HepG2 (cell line): ENCODE measurements around the gene POU2AF3. TPM values are rescaled to one million over a fixed set of nuclear protein-coding genes. Genes with fewer than 3 reads are reported as not detected.
A peak's percentile ranks its signal among the peaks of the same experiment; 100 is the strongest.

Experiments
- ARID3A ChIP-seq: IDR thresholded peaks from 2 replicates; pipeline ENCODE4 v1.6.1; 2012; ENCODE audit warnings: low read depth, low read length, improper control_type of control experiment
- CBX5 ChIP-seq: sonication (generic); formaldehyde crosslinking; IDR thresholded peaks from 2 replicates; pipeline ENCODE4 v1.4.0; 2020; ENCODE audit warnings: missing genetic modification reagents, borderline replicate concordance
- KMT2A ChIP-seq: sonication (generic); formaldehyde crosslinking; IDR thresholded peaks from 2 replicates; pipeline ENCODE4 v1.4.0; 2020; ENCODE audit warnings: missing genetic modification reagents
- MXI1 ChIP-seq: IDR thresholded peaks from 3 replicates; pipeline ENCODE4 v1.6.1; 2012; ENCODE audit warnings: low read depth, low read length, inconsistent platforms, borderline replicate concordance
- ONECUT2 ChIP-seq: sonication (generic); formaldehyde crosslinking; IDR thresholded peaks from 2 replicates; pipeline ENCODE4 v1.4.0; 2020; ENCODE audit warnings: missing genetic modification reagents
- SP1 ChIP-seq, 2 experiments: fragments of 450-650 bp in 1 of 2; sonication (generic) in 1 of 2; formaldehyde crosslinking in 1 of 2; IDR thresholded peaks; 2 replicates each; pipeline versions ENCODE4 v1.4.0 to v1.6.1; 2016 to 2020; ENCODE audit warnings: missing genetic modification reagents in 1 of 2
- SP5 ChIP-seq: IDR thresholded peaks from 2 replicates; pipeline ENCODE4 v1.6.1; 2016; ENCODE audit warnings: low read depth, borderline replicate concordance
- SRY ChIP-seq: sonication (generic); formaldehyde crosslinking; IDR thresholded peaks from 2 replicates; pipeline ENCODE4 v1.8.0; 2022; ENCODE audit warnings: mild to moderate bottlenecking, missing genetic modification reagents
- TCF12 ChIP-seq, 2 experiments: fragments of 450-650 bp in 1 of 2; sonication (generic) in 1 of 2; formaldehyde crosslinking in 1 of 2; IDR thresholded peaks; 2 replicates each; pipeline versions ENCODE4 v1.6.1 to v1.8.0; 2017 to 2022; ENCODE audit warnings: antibody characterized with exemption in 1 of 2, mild to moderate bottlenecking in 1 of 2, missing genetic modification reagents in 1 of 2, moderate library complexity in 1 of 2
- THAP11 ChIP-seq: IDR thresholded peaks from 2 replicates; pipeline ENCODE4 v1.6.1; 2016; ENCODE audit warnings: missing biosample characterization, missing genetic modification reagents
- THYN1 ChIP-seq: sonication (generic); formaldehyde crosslinking; IDR thresholded peaks from 2 replicates; pipeline ENCODE4 v1.8.1; 2023; ENCODE audit warnings: low read depth, mild to moderate bottlenecking, moderate library complexity, missing genetic modification reagents, borderline replicate concordance
- TSC22D2 ChIP-seq: sonication (generic); formaldehyde crosslinking; IDR thresholded peaks from 2 replicates; pipeline ENCODE4 v1.5.1; 2020; ENCODE audit warnings: missing genetic modification reagents, mild to moderate bottlenecking, borderline replicate concordance
- ZBTB38 ChIP-seq: sonication (generic); formaldehyde crosslinking; IDR thresholded peaks from 2 replicates; pipeline ENCODE4 v1.5.1; 2020; ENCODE audit warnings: mild to moderate bottlenecking, missing genetic modification reagents
- ZBTB46 ChIP-seq: sonication (generic); formaldehyde crosslinking; IDR thresholded peaks from 2 replicates; pipeline ENCODE4 v1.4.0; 2020; ENCODE audit warnings: mild to moderate bottlenecking, missing genetic modification reagents, borderline replicate concordance
- ZFP1 ChIP-seq: IDR thresholded peaks from 2 replicates; pipeline ENCODE4 v1.6.1; 2016
- ZNF280B ChIP-seq: sonication (generic); formaldehyde crosslinking; IDR thresholded peaks from 2 replicates; pipeline ENCODE4 v1.5.0; 2020; ENCODE audit warnings: missing genetic modification reagents, mild to moderate bottlenecking, borderline replicate concordance
- ZNF337 ChIP-seq: sonication (generic); formaldehyde crosslinking; IDR thresholded peaks from 2 replicates; pipeline ENCODE4 v1.5.1; 2020; ENCODE audit warnings: missing genetic modification reagents, low read depth, mild to moderate bottlenecking, borderline replicate concordance
- ZNF556 ChIP-seq: sonication (generic); formaldehyde crosslinking; IDR thresholded peaks from 2 replicates; pipeline ENCODE4 v1.4.0; 2020; ENCODE audit warnings: mild to moderate bottlenecking, missing genetic modification reagents, borderline replicate concordance
- ZNF784 ChIP-seq: sonication (generic); formaldehyde crosslinking; IDR thresholded peaks from 2 replicates; pipeline ENCODE4 v1.5.1; 2020; ENCODE audit warnings: missing genetic modification reagents, mild to moderate bottlenecking, borderline replicate concordance
- polyA plus RNA-seq, 8 experiments: library from polyadenylated mRNA; depleted of rRNA in 3 of 8; stranded (reverse) in 7 of 8; unstranded in 1 of 8; fragments of >200 nt; fragmentation: Illumina TruSeq in 4 of 8; extraction: Trizol in 4 of 8; gene quantifications; 2 replicates each; pipeline versions ENCODE4 v1.2.1 to v1.2.3, GENCODE V29; 2011 to 2016; ENCODE audit warnings: low read depth in 4 of 8, missing spikeins in 1 of 8, mixed read lengths in 1 of 8; ENCODE audit not compliant: insufficient read depth in 1 of 8
- total RNA-seq, 5 experiments: library from RNA; depleted of rRNA; stranded (reverse); fragments of >200 nt; fragmentation: Illumina TruSeq; extraction: Trizol; gene quantifications; 2 replicates each; pipeline ENCODE4 v1.2.3, GENCODE V29; 2016; ENCODE audit warnings: low read depth in 1 of 5
- TF ChIP-seq, protein P1 (sequence below): sonication (generic); formaldehyde crosslinking; IDR thresholded peaks from 2 replicates; pipeline ENCODE4 v1.8.0; 2022; ENCODE audit warnings: mild to moderate bottlenecking, missing genetic modification reagents, moderate library complexity
- TF ChIP-seq, protein P2 (sequence below): sonication (generic); formaldehyde crosslinking; IDR thresholded peaks from 2 replicates; pipeline ENCODE4 v1.4.0; 2020; ENCODE audit warnings: missing genetic modification reagents, borderline replicate concordance

Gene POU2AF3
- total and polyA plus RNA-seq, 2 of the 13 experiments (the other 11 are each of a cell fraction or from before 2014, with no cell fraction given) = 7.8 to 71.2 TPM

GRCh38 chr11:111355956-111356659 lies 57.8 kb downstream of the POU2AF3 start (continued):
- TF ChIP-seq, protein P1, sequence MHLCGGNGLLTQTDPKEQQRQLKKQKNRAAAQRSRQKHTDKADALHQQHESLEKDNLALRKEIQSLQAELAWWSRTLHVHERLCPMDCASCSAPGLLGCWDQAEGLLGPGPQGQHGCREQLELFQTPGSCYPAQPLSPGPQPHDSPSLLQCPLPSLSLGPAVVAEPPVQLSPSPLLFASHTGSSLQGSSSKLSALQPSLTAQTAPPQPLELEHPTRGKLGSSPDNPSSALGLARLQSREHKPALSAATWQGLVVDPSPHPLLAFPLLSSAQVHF (CRISPR knock-in tag) = no peak
- TF ChIP-seq, protein P2, sequence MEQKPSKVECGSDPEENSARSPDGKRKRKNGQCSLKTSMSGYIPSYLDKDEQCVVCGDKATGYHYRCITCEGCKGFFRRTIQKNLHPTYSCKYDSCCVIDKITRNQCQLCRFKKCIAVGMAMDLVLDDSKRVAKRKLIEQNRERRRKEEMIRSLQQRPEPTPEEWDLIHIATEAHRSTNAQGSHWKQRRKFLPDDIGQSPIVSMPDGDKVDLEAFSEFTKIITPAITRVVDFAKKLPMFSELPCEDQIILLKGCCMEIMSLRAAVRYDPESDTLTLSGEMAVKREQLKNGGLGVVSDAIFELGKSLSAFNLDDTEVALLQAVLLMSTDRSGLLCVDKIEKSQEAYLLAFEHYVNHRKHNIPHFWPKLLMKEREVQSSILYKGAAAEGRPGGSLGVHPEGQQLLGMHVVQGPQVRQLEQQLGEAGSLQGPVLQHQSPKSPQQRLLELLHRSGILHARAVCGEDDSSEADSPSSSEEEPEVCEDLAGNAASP (CRISPR knock-in tag) = no peak
- no peak for TF ChIP-seq TCF12 (IDR thresholded peaks at IDR 0.05)
- no peak for TF ChIP-seq TCF12 (CRISPR knock-in tag; IDR thresholded peaks at IDR 0.05)
- peak; percentile 58; the same call in 1 of the 2 replicates for TF ChIP-seq ONECUT2
- TF ChIP-seq MXI1 = no peak
- no peak for TF ChIP-seq ZFP1 (CRISPR knock-in tag)
- no peak for TF ChIP-seq THYN1
- TF ChIP-seq SP5 (CRISPR knock-in tag) = 0 out of 2 replicates have a peak, but pooled peaks have one; percentile 20
- TF ChIP-seq ZNF337 = no peak
- TF ChIP-seq KMT2A (CRISPR knock-in tag) = no peak
- TF ChIP-seq SP1 (IDR thresholded peaks at IDR 0.05) = no peak
- no peak for TF ChIP-seq SP1 (CRISPR knock-in tag; IDR thresholded peaks at IDR 0.05)
- TF ChIP-seq ARID3A = no peak
- TF ChIP-seq SRY (CRISPR knock-in tag) = no peak
- no peak for TF ChIP-seq THAP11 (CRISPR knock-in tag)
- no peak for TF ChIP-seq ZNF556 (CRISPR knock-in tag)
- no peak for TF ChIP-seq ZNF784 (CRISPR knock-in tag)
- TF ChIP-seq CBX5 (CRISPR knock-in tag) = no peak
- no peak for TF ChIP-seq TSC22D2
- 0 out of 2 replicates have a peak, but pooled peaks have one; percentile 20 for TF ChIP-seq ZBTB38 (CRISPR knock-in tag)
- no peak for TF ChIP-seq ZBTB46 (CRISPR knock-in tag)
- TF ChIP-seq ZNF280B (CRISPR knock-in tag) = no peak
